ENCODE data around the gene GTSF1L. TPM values are rescaled to one million over a fixed set of nuclear protein-coding genes. Genes with fewer than 3 reads are reported as not detected.

GTSF1L gene
- total and polyA plus RNA-seq, 4 donors: not detected

DNA sequence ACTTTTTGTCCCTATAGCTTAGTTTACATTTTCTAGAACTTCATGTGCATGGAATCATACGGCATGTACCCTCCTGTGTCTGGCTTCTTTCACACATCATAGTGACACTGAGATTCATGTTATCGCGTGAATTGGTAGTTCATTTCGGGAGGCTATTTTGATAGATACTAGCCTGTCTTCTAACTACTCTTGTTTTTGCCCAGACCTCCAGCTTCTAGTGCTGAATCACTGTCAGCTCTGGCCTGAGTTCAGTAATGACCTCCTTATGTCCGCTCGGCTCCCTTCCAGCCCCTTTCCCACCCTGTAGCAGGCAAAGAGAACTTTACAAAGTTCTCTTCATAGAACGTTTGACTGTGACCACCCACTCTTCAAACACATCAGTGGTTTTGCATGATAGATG lies 45.8 kb downstream of the GTSF1L start (continued):
- TF ChIP-seq, protein P1, sequence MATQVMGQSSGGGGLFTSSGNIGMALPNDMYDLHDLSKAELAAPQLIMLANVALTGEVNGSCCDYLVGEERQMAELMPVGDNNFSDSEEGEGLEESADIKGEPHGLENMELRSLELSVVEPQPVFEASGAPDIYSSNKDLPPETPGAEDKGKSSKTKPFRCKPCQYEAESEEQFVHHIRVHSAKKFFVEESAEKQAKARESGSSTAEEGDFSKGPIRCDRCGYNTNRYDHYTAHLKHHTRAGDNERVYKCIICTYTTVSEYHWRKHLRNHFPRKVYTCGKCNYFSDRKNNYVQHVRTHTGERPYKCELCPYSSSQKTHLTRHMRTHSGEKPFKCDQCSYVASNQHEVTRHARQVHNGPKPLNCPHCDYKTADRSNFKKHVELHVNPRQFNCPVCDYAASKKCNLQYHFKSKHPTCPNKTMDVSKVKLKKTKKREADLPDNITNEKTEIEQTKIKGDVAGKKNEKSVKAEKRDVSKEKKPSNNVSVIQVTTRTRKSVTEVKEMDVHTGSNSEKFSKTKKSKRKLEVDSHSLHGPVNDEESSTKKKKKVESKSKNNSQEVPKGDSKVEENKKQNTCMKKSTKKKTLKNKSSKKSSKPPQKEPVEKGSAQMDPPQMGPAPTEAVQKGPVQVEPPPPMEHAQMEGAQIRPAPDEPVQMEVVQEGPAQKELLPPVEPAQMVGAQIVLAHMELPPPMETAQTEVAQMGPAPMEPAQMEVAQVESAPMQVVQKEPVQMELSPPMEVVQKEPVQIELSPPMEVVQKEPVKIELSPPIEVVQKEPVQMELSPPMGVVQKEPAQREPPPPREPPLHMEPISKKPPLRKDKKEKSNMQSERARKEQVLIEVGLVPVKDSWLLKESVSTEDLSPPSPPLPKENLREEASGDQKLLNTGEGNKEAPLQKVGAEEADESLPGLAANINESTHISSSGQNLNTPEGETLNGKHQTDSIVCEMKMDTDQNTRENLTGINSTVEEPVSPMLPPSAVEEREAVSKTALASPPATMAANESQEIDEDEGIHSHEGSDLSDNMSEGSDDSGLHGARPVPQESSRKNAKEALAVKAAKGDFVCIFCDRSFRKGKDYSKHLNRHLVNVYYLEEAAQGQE (IDR thresholded peaks at IDR 0.05): no peak
- TF ChIP-seq NR2F2 (IDR thresholded peaks at IDR 0.05) (no peak), EGR1 (IDR thresholded peaks at IDR 0.05; ENCODE audit: low read depth in 2 of 2) (no peak), FOXA2 (IDR thresholded peaks at IDR 0.05) (no peak)

DNA sequence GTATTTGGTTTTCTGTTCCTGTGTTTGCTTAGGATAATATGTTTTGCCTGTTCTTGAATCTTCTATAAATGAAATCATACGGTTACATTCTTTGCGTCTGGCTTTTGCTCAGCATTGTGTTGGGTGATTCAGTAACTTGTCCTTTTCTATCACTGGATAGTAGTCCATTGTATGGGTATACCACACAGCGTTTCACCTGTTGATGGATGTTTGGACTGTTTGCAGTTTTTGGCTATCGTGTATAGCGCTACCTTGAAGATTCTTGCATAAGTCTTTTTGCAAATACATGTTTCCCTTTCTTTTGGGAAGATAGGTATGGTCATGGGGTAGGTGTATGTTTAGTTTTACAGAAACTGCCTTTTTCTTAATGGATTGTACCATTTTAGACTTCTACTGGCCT lies 50.4 kb downstream of the GTSF1L start:
- WGBS: 93% methylated on average over 5 of the region's 5 CpGs
- Histone ChIP-seq H3K36me3 (ENCODE audit: control insufficient read depth in 4 of 4, insufficient read depth in 3 of 4, low read depth in 1 of 4, low read length in 3 of 4) (no peaks in the 10 kb centered on the region), H3K4me3 (ENCODE audit: low read depth in 1 of 3, low read length in 3 of 3) (no peak overlapping the region), H3K4me1 (ENCODE audit: control insufficient read depth in 4 of 4, insufficient read depth in 4 of 4, low read length in 3 of 4) (no peaks in the 10 kb centered on the region), H3K9ac (ENCODE audit: low read depth in 1 of 2, low read length in 2 of 2) (no peak overlapping the region), H3K27ac (ENCODE audit: low read depth in 1 of 2, low read length in 2 of 2) (no peak overlapping the region), H3K9me3 (ENCODE audit: control insufficient read depth in 4 of 4, low read length in 3 of 4) (no peaks in the 10 kb centered on the region), H3K27me3 (ENCODE audit: control insufficient read depth in 4 of 4, insufficient read depth in 4 of 4, low read length in 3 of 4) (no peaks in the 10 kb centered on the region)
- TF ChIP-seq, protein P2, sequence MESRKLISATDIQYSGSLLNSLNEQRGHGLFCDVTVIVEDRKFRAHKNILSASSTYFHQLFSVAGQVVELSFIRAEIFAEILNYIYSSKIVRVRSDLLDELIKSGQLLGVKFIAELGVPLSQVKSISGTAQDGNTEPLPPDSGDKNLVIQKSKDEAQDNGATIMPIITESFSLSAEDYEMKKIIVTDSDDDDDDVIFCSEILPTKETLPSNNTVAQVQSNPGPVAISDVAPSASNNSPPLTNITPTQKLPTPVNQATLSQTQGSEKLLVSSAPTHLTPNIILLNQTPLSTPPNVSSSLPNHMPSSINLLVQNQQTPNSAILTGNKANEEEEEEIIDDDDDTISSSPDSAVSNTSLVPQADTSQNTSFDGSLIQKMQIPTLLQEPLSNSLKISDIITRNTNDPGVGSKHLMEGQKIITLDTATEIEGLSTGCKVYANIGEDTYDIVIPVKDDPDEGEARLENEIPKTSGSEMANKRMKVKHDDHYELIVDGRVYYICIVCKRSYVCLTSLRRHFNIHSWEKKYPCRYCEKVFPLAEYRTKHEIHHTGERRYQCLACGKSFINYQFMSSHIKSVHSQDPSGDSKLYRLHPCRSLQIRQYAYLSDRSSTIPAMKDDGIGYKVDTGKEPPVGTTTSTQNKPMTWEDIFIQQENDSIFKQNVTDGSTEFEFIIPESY (IDR thresholded peaks at IDR 0.05): no peak
- TF ChIP-seq YY1 (IDR thresholded peaks at IDR 0.05) (no peak), RAD21 (IDR thresholded peaks at IDR 0.05) (no peak), HNF4A (conservative IDR thresholded peaks at IDR 0.05) (no peak), JUND (IDR thresholded peaks at IDR 0.05) (no peak), FOXA2 (IDR thresholded peaks at IDR 0.05) (no peak), FOXA1 (IDR thresholded peaks at IDR 0.05) (no peak), EGR1 (IDR thresholded peaks at IDR 0.05; ENCODE audit: low read depth in 2 of 2) (no peak), NR2F2 (IDR thresholded peaks at IDR 0.05) (no peak), RXRA (IDR thresholded peaks at IDR 0.05) (no peak)
- TF ChIP-seq, protein P1 (IDR thresholded peaks at IDR 0.05): no peak
- DNase-seq (ENCODE audit: low spot score): no peak

Other genes with a start within 250 kb of the GTSF1L start
- 1 to 10 TPM; 2.6 to 5.6 TPM for gene L3MBTL1, start 219.3 kb downstream of the GTSF1L start, total RNA-seq
- 1 to 10 TPM in 1 of 2 donors, under 1 TPM in 1; 0.45 to 1.4 TPM for gene L3MBTL1, start 219.3 kb downstream of the GTSF1L start, polyA plus RNA-seq
- 100 to 1,000 TPM in 1 of 2 donors, 10 to 100 TPM in 1; 33.8 to 253 TPM for gene SGK2, start 168.0 kb downstream of the GTSF1L start, total RNA-seq
- gene SGK2, start 168.0 kb downstream of the GTSF1L start, polyA plus RNA-seq: 10 to 100 TPM; 22.9 to 86.8 TPM
- 10 to 100 TPM in 1 of 2 donors, 1 to 10 TPM in 1; 5.3 to 24.3 TPM for gene IFT52, start 136.1 kb downstream of the GTSF1L start, total RNA-seq
- 1 to 10 TPM; 3.3 to 4.3 TPM for gene IFT52, start 136.1 kb downstream of the GTSF1L start, polyA plus RNA-seq
- 10 to 100 TPM in 1 of 2 donors, not detected in 1; 30.9 TPM for gene MYBL2, start 59.9 kb downstream of the GTSF1L start, total RNA-seq
- gene MYBL2, start 59.9 kb downstream of the GTSF1L start, polyA plus RNA-seq: 1 to 10 TPM; 1.6 to 1.9 TPM
- 1 to 10 TPM in 1 of 2 donors, under 1 TPM in 1; 0.33 to 1.0 TPM for gene TOX2, start 187.8 kb upstream of the GTSF1L start, total RNA-seq
- 1 to 10 TPM; 1.9 to 2.7 TPM for gene TOX2, start 187.8 kb upstream of the GTSF1L start, polyA plus RNA-seq